K562 (cell line): ENCODE results near the gene ACBD5. TPM values are rescaled to one million over a fixed set of nuclear protein-coding genes. Genes with fewer than 3 reads are reported as not detected.

ENCODE experiments used
- BHLHE40 ChIP-seq: IDR thresholded peaks from 2 replicates; pipeline ENCODE4 v1.6.1; 2011; ENCODE audit warnings: low read length, improper control_type of control experiment
- FOXK1 ChIP-seq: sonication (generic); formaldehyde crosslinking; IDR thresholded peaks from 2 replicates; pipeline ENCODE4 v1.8.0; 2022; ENCODE audit warnings: missing genetic modification reagents, mild to moderate bottlenecking, borderline replicate concordance
- HOMEZ ChIP-seq: fragments of 250-450 bp; sonication (Bioruptor Pico); IDR thresholded peaks from 2 replicates; pipeline ENCODE4 v1.4.0; 2020; ENCODE audit warnings: mild to moderate bottlenecking, moderate library complexity
- JUN ChIP-seq, 2 experiments: sonication (generic) in 1 of 2; formaldehyde crosslinking in 1 of 2; IDR thresholded peaks; 2 replicates each; pipeline versions ENCODE4 v1.6.1 to v1.8.0; 2012 to 2022; ENCODE audit warnings: borderline replicate concordance in 2 of 2, mild to moderate bottlenecking in 2 of 2, improper control_type of control experiment in 1 of 2, low read depth in 1 of 2, low read length in 1 of 2, missing genetic modification reagents in 1 of 2
- NR2C1 ChIP-seq, 2 experiments: fragments of 450-650 bp; IDR thresholded peaks; 2 replicates each; pipeline ENCODE4 v1.6.1; 2017; ENCODE audit warnings: mild to moderate bottlenecking in 2 of 2, antibody characterized with exemption in 1 of 2, inconsistent platforms in 1 of 2, missing compliant biosample characterization in 1 of 2, missing genetic modification characterization in 1 of 2
- NRF1 ChIP-seq, 2 experiments: fragments of 450-650 bp; IDR thresholded peaks in 1 of 2; conservative IDR thresholded peaks in 1 of 2; 2 replicates each; pipeline ENCODE4 v1.6.1; 2014; ENCODE audit warnings: mild to moderate bottlenecking in 2 of 2
- RBFOX2 ChIP-seq: fragments of 200-400 bp; formaldehyde crosslinking; IDR thresholded peaks from 2 replicates; pipeline ENCODE4 v1.6.1; 2017; ENCODE audit warnings: low read depth, mild to moderate bottlenecking, low read length, moderate library complexity
- RHOXF2B ChIP-seq: fragments of 250-450 bp; sonication (Bioruptor Pico); conservative IDR thresholded peaks from 2 replicates; pipeline ENCODE4 v1.5.1; 2021
- SNIP1 ChIP-seq: fragments of 450-650 bp; IDR thresholded peaks from 2 replicates; pipeline ENCODE4 v1.7.1; 2017; ENCODE audit warnings: low read depth, mild to moderate bottlenecking
- TAF7 ChIP-seq: fragments of 450-650 bp; IDR thresholded peaks from 2 replicates; pipeline ENCODE4 v1.6.1; 2016; ENCODE audit warnings: missing genetic modification characterization, missing compliant biosample characterization
- ZNF354B ChIP-seq: fragments of 250-450 bp; sonication (Bioruptor Pico); IDR thresholded peaks from 2 replicates; pipeline ENCODE4 v1.4.0; 2020
- ZNF384 ChIP-seq: IDR thresholded peaks from 2 replicates; pipeline ENCODE4 v1.6.1; 2012; ENCODE audit warnings: low read depth, low read length, improper control_type of control experiment
- ZNF444 ChIP-seq: fragments of 250-450 bp; sonication (Bioruptor Pico); IDR thresholded peaks from 2 replicates; pipeline ENCODE4 v1.4.0; 2020; ENCODE audit warnings: mild to moderate bottlenecking, moderate library complexity
- ZNF740 ChIP-seq, 3 experiments: fragments of 200-800 bp in 1 of 3; sonication (Bioruptor generic) in 1 of 3; sonication (generic) in 1 of 3; formaldehyde crosslinking in 1 of 3; IDR thresholded peaks; 2 replicates each; pipeline versions ENCODE4 v1.6.1 to v1.8.0; 2016 to 2022; ENCODE audit warnings: mild to moderate bottlenecking in 2 of 3, missing compliant biosample characterization in 2 of 3, missing genetic modification characterization in 2 of 3, missing genetic modification reagents in 1 of 3
- polyA plus RNA-seq, 8 experiments: library from polyadenylated mRNA; depleted of rRNA in 4 of 8; stranded (reverse) in 5 of 8; unstranded in 3 of 8; fragments of >200 nt; fragmentation: Nextera tagmentation in 2 of 8; fragmentation: Illumina TruSeq in 1 of 8; extraction: Ambion mirVana in 2 of 8; extraction: Trizol in 1 of 8; gene quantifications; 2 replicates each; pipeline versions ENCODE4 v1.2.1 to v1.2.3, GENCODE V29; 2011 to 2014; ENCODE audit warnings: inconsistent platforms in 1 of 8, missing spikeins in 1 of 8
- total RNA-seq, 7 experiments: library from RNA; depleted of rRNA in 6 of 7; stranded (reverse); fragments of >200 nt in 6 of 7; fragmentation: Illumina TruSeq in 2 of 7; extraction: Trizol in 2 of 7; gene quantifications; 2 replicates each; pipeline versions ENCODE4 v1.2.1 to v1.2.3, GENCODE V29; 2011 to 2021; ENCODE audit warnings: low replicate concordance in 1 of 7
- TF ChIP-seq, protein P1 (sequence below): sonication (generic); formaldehyde crosslinking; IDR thresholded peaks from 2 replicates; pipeline ENCODE4 v1.8.1; 2022; ENCODE audit warnings: missing genetic modification reagents
- TF ChIP-seq, protein P2 (sequence below), 2 experiments: fragments of 250-450 bp in 1 of 2; fragments of 450-650 bp in 1 of 2; sonication (Bioruptor Pico) in 1 of 2; IDR thresholded peaks; 2 replicates each; pipeline versions ENCODE4 v1.6.1 to v1.8.0; 2016 to 2021; ENCODE audit warnings: mild to moderate bottlenecking in 2 of 2, moderate library complexity in 2 of 2, missing compliant biosample characterization in 1 of 2, missing genetic modification characterization in 1 of 2
- TF ChIP-seq, protein P3 (sequence below): fragments of 450-650 bp; formaldehyde crosslinking; IDR thresholded peaks from 2 replicates; pipeline ENCODE4 v1.4.0; 2020; ENCODE audit warnings: mild to moderate bottlenecking, moderate library complexity
- TF ChIP-seq, protein P4 (sequence below): fragments of 450-650 bp; formaldehyde crosslinking; IDR thresholded peaks from 2 replicates; pipeline ENCODE4 v1.4.0; 2022; ENCODE audit warnings: mild to moderate bottlenecking, moderate library complexity

The ACBD5 gene
- total and polyA plus RNA-seq, 9 of the 15 experiments (the other 6 are each of a cell fraction or from before 2014, with no cell fraction given): 1.5 to 10.3 (median 7.8) TPM

DNA sequence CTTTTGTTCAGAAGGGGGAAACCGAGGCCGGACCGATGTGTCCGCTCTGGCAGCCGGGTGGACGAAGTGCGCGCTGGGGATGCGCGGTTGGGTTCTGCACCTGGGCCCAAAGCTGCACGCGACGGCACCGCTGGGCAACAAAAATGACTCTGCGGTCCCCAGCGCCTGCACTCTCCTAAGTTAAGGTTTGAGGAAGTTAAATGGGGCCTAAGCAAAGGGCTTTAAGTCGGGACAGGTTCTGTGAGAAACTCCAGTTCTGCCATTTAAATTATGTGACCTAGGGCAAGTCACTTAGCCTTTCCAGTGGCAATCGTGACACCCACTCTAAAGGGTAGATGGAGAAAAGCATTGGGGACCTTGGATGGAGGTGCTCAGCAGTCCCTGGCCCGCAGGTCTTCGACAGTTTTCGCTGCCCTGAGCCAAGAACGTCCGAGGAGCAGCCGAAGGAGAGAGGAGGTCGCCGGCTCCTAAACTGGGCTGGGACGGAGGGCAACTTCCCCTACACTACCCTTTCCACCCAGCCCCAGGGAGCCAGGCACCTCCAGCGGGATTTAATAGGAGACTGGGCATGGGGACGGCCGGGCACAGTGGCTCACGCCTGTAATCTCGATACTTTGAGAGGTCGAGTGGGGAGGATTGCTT is 534 bp upstream of the ACBD5 start (continued):
- TF ChIP-seq NRF1 (conservative IDR thresholded peaks at IDR 0.05 in 1 of 2, IDR thresholded peaks at IDR 0.05 in 1 of 2) (peak; percentile 63 to 66), ZNF444 (CRISPR knock-in tag) (peak; percentile 23; the same call in 1 of the 2 replicates), ZNF384 (no peak), HOMEZ (CRISPR knock-in tag) (0 out of 2 replicates have a peak, but pooled peaks have one; percentile 20), SNIP1 (no peak), RBFOX2 (0 out of 2 replicates have a peak, but pooled peaks have one; percentile 12), JUN (IDR thresholded peaks at IDR 0.05; ENCODE audit: borderline replicate concordance, low read depth, low read length) (no peak), JUN (CRISPR knock-in tag; IDR thresholded peaks at IDR 0.05; ENCODE audit: borderline replicate concordance) (0 out of 2 replicates have a peak, but pooled peaks have one; percentile 24), ZNF354B (no peak), BHLHE40 (peak; percentile 61), FOXK1 (CRISPR knock-in tag) (0 out of 2 replicates have a peak, but pooled peaks have one; percentile 33), NR2C1 (IDR thresholded peaks at IDR 0.05) (no peak), NR2C1 (tag; IDR thresholded peaks at IDR 0.05) (peak; percentile 51; the same call in 1 of the 2 replicates), ZNF740 (CRISPR knock-in tag; IDR thresholded peaks at IDR 0.05) (no peak), ZNF740 (tag; IDR thresholded peaks at IDR 0.05) (peak in 1 of 2 experiments; percentile 90; a peak in 2 of 4 replicates), TAF7 (tag) (no peak), RHOXF2B (CRISPR knock-in tag) (0 out of 2 replicates have a peak, but pooled peaks have one; percentile 20)
- TF ChIP-seq, protein P1, sequence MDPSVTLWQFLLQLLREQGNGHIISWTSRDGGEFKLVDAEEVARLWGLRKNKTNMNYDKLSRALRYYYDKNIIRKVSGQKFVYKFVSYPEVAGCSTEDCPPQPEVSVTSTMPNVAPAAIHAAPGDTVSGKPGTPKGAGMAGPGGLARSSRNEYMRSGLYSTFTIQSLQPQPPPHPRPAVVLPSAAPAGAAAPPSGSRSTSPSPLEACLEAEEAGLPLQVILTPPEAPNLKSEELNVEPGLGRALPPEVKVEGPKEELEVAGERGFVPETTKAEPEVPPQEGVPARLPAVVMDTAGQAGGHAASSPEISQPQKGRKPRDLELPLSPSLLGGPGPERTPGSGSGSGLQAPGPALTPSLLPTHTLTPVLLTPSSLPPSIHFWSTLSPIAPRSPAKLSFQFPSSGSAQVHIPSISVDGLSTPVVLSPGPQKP (CRISPR knock-in tag): no peak
- TF ChIP-seq, protein P2, sequence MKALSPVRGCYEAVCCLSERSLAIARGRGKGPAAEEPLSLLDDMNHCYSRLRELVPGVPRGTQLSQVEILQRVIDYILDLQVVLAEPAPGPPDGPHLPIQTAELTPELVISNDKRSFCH (CRISPR knock-in tag; IDR thresholded peaks at IDR 0.05): peak; percentile 59; the same call in 1 of the 2 replicates
- TF ChIP-seq, protein P2 (tag; IDR thresholded peaks at IDR 0.05): no peak
- TF ChIP-seq, protein P3, sequence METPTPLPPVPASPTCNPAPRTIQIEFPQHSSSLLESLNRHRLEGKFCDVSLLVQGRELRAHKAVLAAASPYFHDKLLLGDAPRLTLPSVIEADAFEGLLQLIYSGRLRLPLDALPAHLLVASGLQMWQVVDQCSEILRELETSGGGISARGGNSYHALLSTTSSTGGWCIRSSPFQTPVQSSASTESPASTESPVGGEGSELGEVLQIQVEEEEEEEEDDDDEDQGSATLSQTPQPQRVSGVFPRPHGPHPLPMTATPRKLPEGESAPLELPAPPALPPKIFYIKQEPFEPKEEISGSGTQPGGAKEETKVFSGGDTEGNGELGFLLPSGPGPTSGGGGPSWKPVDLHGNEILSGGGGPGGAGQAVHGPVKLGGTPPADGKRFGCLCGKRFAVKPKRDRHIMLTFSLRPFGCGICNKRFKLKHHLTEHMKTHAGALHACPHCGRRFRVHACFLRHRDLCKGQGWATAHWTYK (CRISPR knock-in tag): peak; percentile 74; the same call in 1 of the 2 replicates
- TF ChIP-seq, protein P4, sequence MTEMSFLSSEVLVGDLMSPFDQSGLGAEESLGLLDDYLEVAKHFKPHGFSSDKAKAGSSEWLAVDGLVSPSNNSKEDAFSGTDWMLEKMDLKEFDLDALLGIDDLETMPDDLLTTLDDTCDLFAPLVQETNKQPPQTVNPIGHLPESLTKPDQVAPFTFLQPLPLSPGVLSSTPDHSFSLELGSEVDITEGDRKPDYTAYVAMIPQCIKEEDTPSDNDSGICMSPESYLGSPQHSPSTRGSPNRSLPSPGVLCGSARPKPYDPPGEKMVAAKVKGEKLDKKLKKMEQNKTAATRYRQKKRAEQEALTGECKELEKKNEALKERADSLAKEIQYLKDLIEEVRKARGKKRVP (CRISPR knock-in tag): 0 out of 2 replicates have a peak, but pooled peaks have one; percentile 29
